ENCODE measurements around the gene SMPD1.
A peak's percentile ranks its signal among the peaks of the same experiment; 100 is the strongest.

The SMPD1 gene

DNA sequence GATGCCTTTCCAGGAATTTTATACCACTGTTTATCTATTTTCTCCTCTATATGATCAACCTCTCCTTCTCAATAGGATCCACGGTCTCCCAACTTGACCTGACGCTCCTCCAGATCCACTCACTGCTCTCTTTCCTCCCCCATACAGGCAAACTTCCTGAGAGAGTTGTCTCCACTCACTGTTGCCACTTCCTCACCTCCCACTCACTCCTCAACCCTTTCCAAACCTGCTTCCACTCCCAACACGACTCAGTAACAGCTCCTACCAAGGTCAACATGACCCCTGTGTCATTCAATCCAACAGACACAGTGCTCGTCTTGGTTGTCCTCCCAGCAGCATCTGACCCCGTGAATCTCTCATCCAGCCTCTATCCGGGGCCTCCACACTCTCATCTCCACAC lies 25.5 kb downstream of the SMPD1 start:
- DNase-seq (ENCODE audit: low read depth), result no peak

DNA sequence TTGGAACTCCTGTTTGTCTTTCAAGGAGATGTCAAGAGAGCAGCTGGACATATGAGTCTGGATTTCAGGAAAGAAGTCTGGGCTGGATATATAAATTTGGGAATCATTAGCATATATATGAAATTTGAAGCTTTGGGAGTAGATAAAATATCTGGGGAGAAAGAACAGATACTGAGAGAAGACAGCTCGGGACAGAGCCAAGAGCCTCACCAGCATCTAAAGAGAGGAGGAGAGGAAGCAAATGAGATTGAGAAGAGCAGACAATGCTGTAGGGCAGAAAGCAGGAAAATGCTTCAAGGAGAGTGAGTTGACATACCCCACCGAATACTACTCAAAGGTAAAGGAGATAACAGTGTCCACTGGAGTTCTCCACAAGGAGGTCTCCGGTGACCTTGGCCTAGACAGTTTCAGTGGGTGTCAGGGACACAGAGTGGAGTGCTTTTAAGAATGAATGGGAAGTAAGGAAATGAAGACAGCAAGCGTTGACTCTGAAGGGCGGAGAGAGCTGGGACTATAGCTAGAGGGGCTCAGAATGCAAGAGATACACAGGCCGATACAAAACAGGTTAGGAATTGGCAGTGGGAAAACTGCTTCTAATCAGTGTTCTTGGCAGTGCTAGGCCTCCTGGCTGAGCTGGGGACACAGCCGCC lies 27.8 kb downstream of the SMPD1 start:
- no peak for DNase-seq (ENCODE audit: low read depth)

DNA sequence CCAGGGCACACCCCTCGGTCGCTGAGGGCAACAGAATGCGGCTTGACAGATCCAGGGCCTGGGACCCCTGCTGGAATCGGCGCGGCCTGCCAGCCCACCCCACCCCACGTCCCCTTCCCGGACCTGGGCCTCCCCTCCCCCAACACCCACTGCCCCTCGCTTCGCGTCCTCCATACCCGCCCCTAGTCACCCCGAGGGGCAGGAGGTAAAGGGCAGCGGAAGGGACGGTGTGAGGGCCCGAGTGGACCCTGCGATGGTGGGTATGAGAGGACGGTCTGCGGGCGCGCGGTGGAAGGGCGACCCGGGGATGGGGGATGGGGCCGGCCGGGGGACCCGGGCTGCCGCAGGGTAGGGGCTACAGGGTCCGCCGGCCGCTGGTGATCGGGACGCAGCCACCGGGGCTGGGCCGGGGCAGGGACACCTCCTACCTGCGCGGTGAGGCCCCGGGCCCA lies 28.3 kb downstream of the SMPD1 start:
- DNase-seq (ENCODE audit: low read depth), result no peak

DNA sequence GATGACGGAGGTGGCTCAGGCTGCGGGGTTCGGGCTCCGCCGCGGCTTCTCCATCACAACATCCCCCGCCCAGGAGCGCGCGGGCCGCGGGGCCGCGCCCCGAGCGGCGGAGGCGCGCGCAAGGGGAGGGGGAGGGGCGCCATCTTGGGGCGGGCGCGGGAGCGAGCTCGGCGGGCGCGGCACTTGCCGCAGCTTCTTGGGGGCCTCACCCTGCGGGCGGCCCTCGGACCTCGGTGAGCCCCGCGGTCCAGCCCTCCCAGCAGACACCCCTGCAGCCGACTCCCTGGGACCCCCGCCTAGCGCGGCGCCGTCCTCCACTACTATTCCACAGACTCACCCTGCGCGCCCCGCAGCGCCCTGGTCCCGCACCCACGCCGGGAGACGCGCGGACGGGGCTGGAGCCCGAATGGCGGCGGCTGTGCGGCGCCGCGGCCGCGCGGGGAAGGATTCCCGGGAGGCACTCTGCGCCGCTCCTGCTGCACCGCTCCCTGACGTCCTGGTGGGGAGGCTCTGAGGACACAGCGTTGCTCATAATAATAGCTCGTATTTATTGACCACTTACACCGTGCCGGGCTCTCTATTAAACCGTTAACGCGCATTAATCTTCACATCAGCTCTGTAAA lies 28.8 kb downstream of the SMPD1 start, which contains the start of gene APBB1:
Gene APBB1 (minus strand): TSS at position 86 of the 623 bp plus-strand sequence. CDS start 7,747 bp downstream, outside the sequence.
- no peak for DNase-seq (ENCODE audit: low read depth)

DNA sequence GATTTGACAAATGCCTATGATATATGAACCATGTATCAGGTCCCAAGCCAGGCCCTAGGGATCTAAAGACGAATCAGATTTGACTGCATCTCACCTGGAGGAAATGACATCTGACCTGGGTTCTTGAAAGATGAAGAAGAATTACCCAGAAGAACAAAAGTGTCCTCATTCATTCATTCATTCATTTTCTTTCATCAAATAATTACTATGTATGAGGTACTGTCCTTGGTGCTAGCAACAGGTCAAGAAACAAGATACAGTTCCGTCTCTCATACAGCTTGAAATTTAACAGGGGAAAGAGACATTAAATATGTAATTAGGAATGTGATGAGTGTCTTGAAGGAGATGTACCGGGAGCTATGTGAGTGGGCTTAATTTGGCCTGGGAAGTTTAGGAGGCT lies 30.4 kb downstream of the SMPD1 start:
- no peak for DNase-seq (ENCODE audit: low read depth)

GRCh38 chr11:6427516-6427915 lies 37.2 kb downstream of the SMPD1 start:
- DNase-seq (ENCODE audit: low read depth), result no peak

- DNase-seq (ENCODE audit: low read depth), result peak; percentile 76
Measured at GRCh38 chr11:6431861-6432260, 41.6 kb downstream of the SMPD1 start.

- no peak for DNase-seq (ENCODE audit: low read depth)
Measured at GRCh38 chr11:6433998-6434660, 43.9 kb downstream of the SMPD1 start.

DNA sequence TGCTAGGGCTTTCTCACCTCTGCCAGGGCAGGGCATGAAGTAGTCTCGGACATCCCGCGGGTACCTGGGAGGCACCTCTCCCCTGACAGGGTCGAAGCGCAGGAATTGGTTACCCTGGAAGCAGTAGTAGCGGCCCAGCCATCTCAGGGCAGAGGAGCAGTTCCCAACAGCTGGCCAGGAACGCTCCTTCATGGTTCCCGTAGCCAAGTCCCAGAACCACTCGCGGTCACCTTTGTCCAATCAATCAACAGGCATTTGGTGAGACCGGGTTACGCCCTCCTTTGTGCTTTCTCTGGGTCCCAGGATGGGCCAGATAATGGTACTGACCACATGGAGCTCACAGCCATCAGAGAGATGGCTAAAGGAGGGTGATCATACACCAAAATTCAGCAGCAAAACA lies 47.1 kb downstream of the SMPD1 start:
- no peak for DNase-seq (ENCODE audit: low read depth)

DNA sequence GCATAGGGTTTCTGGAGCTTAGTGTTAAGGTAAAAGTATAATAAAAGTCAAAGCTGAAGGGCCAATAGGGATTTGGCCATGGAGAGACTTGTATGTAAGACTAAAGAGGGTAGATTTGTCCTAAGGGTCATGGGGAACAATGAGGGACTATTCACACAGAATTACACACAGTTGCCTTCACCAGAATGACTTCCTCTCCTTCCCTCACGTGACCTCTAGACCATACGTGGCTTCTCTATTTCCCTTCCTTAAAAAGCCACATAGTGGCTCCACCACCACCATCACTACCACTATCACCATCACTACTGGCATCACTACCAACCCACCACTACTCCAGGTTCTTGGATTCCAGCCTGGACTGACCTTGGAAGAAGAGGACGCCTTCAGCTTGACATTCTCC lies 47.7 kb downstream of the SMPD1 start:
- DNase-seq (ENCODE audit: low read depth), result no peak

GRCh38 chr11:6438979-6439571 lies 48.8 kb downstream of the SMPD1 start:
- DNase-seq (ENCODE audit: low read depth), result no peak

DNA sequence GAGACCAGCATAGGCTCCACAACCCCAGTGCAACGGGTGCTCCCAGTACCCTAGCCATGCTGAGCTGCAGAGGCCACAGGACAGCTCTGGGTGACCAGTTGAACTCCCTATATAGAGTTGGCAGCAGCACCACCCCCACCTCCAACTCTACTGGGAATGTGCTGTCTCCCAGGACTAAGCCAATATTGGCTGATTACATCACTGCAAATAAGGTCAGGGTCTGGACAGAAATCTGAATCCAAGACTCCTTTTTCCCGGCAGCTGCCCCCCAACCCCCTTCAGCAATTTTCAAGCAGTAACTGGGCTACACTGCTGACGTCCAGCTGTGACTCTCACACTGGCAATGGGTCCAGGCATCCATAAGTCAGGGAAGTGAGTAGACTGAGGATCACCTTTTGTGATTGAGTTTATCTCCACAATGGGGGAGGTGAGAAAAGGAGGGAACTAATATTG lies 50.7 kb downstream of the SMPD1 start, which contains the start of gene HPX:
Gene HPX (minus strand): TSS at position 82 of the 453 bp plus-strand sequence. CDS start 24 bp downstream, at position 58.
- DNase-seq (ENCODE audit: low read depth), result no peak

GRCh38 chr11:6442441-6442840 lies 52.2 kb downstream of the SMPD1 start:
- DNase-seq (ENCODE audit: low read depth), result no peak

GRCh38 chr11:6443269-6444003 lies 53.2 kb downstream of the SMPD1 start:
- no peak for DNase-seq (ENCODE audit: low read depth)

All from GM04503 (cell line).